Fibroblast of lung (primary cell): ENCODE measurements around the gene NR2C1. TPM values are rescaled to one million over a fixed set of nuclear protein-coding genes. Genes with fewer than 3 reads are reported as not detected.
"Not testable (repeated sequence)": the region's sequence is repeated elsewhere in the genome, so short reads cannot be mapped to it uniquely, and the experiment has no call there.

Source experiments
- DNase-seq, 2 donors: peaks; one replicate each; pipeline versions ENCODE4 v3.0.0 to v3.0.0-alpha.2; 2010; ENCODE audit warnings: low read depth in 2 of 2
- H2AFZ ChIP-seq: 2 replicates; pipeline ENCODE4 v1.5.1; 2012; ENCODE audit warnings: low read length, control low read depth, inconsistent platforms
- H3K27ac ChIP-seq: 2 replicates; pipeline ENCODE4 v1.5.1; 2011; ENCODE audit warnings: low read length, control low read depth; ENCODE audit not compliant: insufficient read depth
- H3K27me3 ChIP-seq: 2 replicates; pipeline ENCODE4 v1.5.1; 2011; ENCODE audit warnings: mild to moderate bottlenecking, low read length; ENCODE audit not compliant: control insufficient read depth, insufficient read depth
- H3K36me3 ChIP-seq: 2 replicates; pipeline ENCODE4 v1.5.1; 2011; ENCODE audit warnings: low read length; ENCODE audit not compliant: control insufficient read depth, insufficient read depth
- H3K4me1 ChIP-seq: 2 replicates; pipeline ENCODE4 v1.5.1; 2011; ENCODE audit warnings: low read length; ENCODE audit not compliant: control insufficient read depth, insufficient read depth; ENCODE audit errors: extremely low read depth
- H3K4me2 ChIP-seq: 2 replicates; pipeline ENCODE4 v1.5.1; 2011; ENCODE audit warnings: low read length, control low read depth; ENCODE audit not compliant: insufficient read depth; ENCODE audit errors: extremely low read depth
- H3K4me3 ChIP-seq, 4 experiments: fragments of 200-600 bp in 1 of 4; sonication (generic) in 1 of 4; replicated peaks in 1 of 4; 2 replicates each; pipeline ENCODE4 v1.5.1; 2011 to 2016; ENCODE audit warnings: low read length in 4 of 4, low read depth in 3 of 4, mild to moderate bottlenecking in 3 of 4, control low read depth in 2 of 4, inconsistent platforms in 1 of 4, mixed read lengths in 1 of 4; ENCODE audit not compliant: insufficient read depth in 1 of 4; ENCODE audit errors: control extremely low read depth in 1 of 4
- H3K79me2 ChIP-seq: 2 replicates; pipeline ENCODE4 v1.5.1; 2012; ENCODE audit warnings: mild to moderate bottlenecking, low read length, inconsistent platforms; ENCODE audit not compliant: control insufficient read depth, insufficient read depth
- H3K9ac ChIP-seq: 2 replicates; pipeline ENCODE4 v1.5.1; 2011; ENCODE audit warnings: mild to moderate bottlenecking, low read length, control low read depth; ENCODE audit not compliant: insufficient read depth
- H3K9me3 ChIP-seq: 2 replicates; pipeline ENCODE4 v1.5.1; 2012; ENCODE audit warnings: low read depth, low read length; ENCODE audit not compliant: control insufficient read depth, insufficient read depth
- H4K20me1 ChIP-seq: 2 replicates; pipeline ENCODE4 v1.5.1; 2011; ENCODE audit warnings: low read length; ENCODE audit not compliant: control insufficient read depth, insufficient read depth; ENCODE audit errors: extremely low read depth
- EZH2 ChIP-seq: IDR thresholded peaks from 2 replicates; pipeline ENCODE4 v1.5.1; 2012; ENCODE audit warnings: low read length, control low read depth, mild to moderate bottlenecking; ENCODE audit errors: missing control alignments
- polyA plus RNA-seq, 2 donors: library from polyadenylated mRNA; depleted of rRNA in 1 of 2; stranded (reverse) in 1 of 2; unstranded in 1 of 2; fragments of >200 nt; gene quantifications; 2 replicates each; pipeline ENCODE4 v1.2.1, GENCODE V29; 2011 to 2012; ENCODE audit warnings: missing spikeins in 1 of 2
- total RNA-seq: library from RNA; depleted of rRNA; stranded (reverse); fragments of >200 nt; gene quantifications from 2 replicates; pipeline ENCODE4 v1.2.1, GENCODE V29; 2014
- TF ChIP-seq, protein P1 (sequence below), 2 donors: IDR thresholded peaks in 1 of 2; conservative IDR thresholded peaks in 1 of 2; 1 replicate in 1 of 2; 2 replicates in 1 of 2; pipeline ENCODE4 v1.5.1; 2011 to 2012; ENCODE audit warnings: low read length in 2 of 2, control low read depth in 1 of 2, inconsistent platforms in 1 of 2, low read depth in 1 of 2, mild to moderate bottlenecking in 1 of 2

The NR2C1 gene
- total and polyA plus RNA-seq, 2 donors (not counting 1 experiment from before 2014, with no cell fraction given): 25.6 to 27.0 TPM

DNA sequence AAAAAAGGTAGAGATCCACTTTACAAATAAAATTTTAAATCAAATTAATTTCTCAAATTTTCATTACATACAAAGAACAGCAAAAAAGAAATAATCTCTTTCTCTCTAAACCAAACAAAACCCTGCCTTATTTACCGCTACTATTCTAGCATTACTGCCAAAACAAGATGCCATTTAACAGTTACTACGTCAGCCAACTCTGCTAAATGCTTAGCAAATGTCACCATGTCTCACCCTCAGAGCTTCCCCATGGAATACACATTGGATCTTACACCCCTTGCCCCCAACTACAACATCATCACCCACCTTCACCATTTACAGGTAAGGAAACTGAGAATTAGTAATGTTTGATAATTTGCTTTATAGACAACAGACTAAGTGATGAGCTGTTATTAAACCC lies 23.0 kb upstream of the NR2C1 start:
- Histone ChIP-seq H3K4me1 (peaks cover 5% of the 10 kb centered on the region), H3K4me3 (no peak overlapping the region), H3K36me3 (no peaks in the 10 kb centered on the region), H3K79me2 (no peaks in the 10 kb centered on the region), H3K9me3 (no peaks in the 10 kb centered on the region), H4K20me1 (no peaks in the 10 kb centered on the region), H3K27me3 (no peaks in the 10 kb centered on the region), H3K27ac (no peak overlapping the region), H3K4me2 (no peak overlapping the region), H3K9ac (no peak overlapping the region), H2AFZ (no peak overlapping the region)
- TF ChIP-seq EZH2: no peak
- TF ChIP-seq, protein P1, sequence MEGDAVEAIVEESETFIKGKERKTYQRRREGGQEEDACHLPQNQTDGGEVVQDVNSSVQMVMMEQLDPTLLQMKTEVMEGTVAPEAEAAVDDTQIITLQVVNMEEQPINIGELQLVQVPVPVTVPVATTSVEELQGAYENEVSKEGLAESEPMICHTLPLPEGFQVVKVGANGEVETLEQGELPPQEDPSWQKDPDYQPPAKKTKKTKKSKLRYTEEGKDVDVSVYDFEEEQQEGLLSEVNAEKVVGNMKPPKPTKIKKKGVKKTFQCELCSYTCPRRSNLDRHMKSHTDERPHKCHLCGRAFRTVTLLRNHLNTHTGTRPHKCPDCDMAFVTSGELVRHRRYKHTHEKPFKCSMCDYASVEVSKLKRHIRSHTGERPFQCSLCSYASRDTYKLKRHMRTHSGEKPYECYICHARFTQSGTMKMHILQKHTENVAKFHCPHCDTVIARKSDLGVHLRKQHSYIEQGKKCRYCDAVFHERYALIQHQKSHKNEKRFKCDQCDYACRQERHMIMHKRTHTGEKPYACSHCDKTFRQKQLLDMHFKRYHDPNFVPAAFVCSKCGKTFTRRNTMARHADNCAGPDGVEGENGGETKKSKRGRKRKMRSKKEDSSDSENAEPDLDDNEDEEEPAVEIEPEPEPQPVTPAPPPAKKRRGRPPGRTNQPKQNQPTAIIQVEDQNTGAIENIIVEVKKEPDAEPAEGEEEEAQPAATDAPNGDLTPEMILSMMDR (conservative IDR thresholded peaks at IDR 0.05 in 1 of 2, IDR thresholded peaks at IDR 0.05 in 1 of 2; ENCODE audit: low read depth in 1 of 2, low read length in 2 of 2): no peak
- no peak for DNase-seq

DNA sequence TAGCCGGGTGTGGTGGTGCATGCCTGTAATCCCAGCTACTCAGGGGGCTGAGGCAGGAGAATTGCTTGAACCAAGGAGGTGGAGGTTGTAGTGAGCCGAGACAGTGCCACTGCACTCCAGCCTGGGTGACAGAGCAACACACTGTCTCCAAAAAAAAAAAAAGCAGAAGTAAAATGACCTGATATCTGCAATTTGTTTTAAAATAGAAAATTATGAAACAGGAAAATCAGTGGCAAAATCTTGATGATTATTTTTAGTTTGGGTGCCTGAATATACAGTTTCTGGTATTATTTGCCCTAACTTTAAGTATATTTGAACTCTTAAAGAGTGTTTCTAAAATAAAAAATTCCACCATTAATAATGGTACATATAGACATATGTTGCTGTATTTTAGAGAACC lies 22.4 kb upstream of the NR2C1 start:
- not testable (repeated sequence) for H2AFZ ChIP-seq

DNA sequence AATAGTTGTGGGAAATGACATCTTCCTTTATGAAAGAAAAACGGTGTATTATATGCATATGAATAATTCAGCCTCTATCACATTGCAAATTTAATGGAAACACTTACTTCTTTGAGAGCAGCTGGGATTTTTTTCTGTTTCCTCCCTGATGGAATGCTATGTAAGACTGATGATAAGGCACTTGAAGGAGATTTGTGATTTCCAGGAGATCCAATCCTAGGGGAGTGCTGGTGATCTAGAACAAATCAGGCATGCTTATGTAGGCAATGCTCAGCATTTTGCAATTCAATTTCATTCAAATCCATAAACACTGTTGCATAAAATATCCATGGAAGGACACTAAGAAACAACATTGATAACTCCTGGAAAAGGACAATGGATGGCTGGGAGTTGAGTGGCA lies 16.0 kb upstream of the NR2C1 start:
- DNase-seq: no peak
- Histone ChIP-seq H3K36me3 (no peaks in the 10 kb centered on the region), H2AFZ (no peak overlapping the region), H3K79me2 (no peaks in the 10 kb centered on the region), H3K9ac (no peak overlapping the region), H3K27ac (no peak overlapping the region), H3K4me3 (no peak overlapping the region), H3K4me2 (no peak overlapping the region), H3K4me1 (peaks cover under 1% of the 10 kb centered on the region), H4K20me1 (no peaks in the 10 kb centered on the region), H3K27me3 (no peaks in the 10 kb centered on the region), H3K9me3 (no peaks in the 10 kb centered on the region)
- TF ChIP-seq, protein P1 (conservative IDR thresholded peaks at IDR 0.05 in 1 of 2, IDR thresholded peaks at IDR 0.05 in 1 of 2; ENCODE audit: low read depth in 1 of 2, low read length in 2 of 2): no peak
- no peak for TF ChIP-seq EZH2

More for the DNA sequence above, 22.4 kb upstream of the NR2C1 start:
- H3K4me3 ChIP-seq, H3K4me2 ChIP-seq, H3K9me3 ChIP-seq, H3K36me3 ChIP-seq, H4K20me1 ChIP-seq, H3K27me3 ChIP-seq, H3K4me1 ChIP-seq, DNase-seq, H3K79me2 ChIP-seq, H3K9ac ChIP-seq, H3K27ac ChIP-seq: not testable (repeated sequence)
